ENCODE results near the gene ANTXR1. TPM values are rescaled to one million over a fixed set of nuclear protein-coding genes. Genes with fewer than 3 reads are reported as not detected.

Gene ANTXR1
- total RNA-seq, 1 donor from 2014 or later, result 73.4 TPM

DNA sequence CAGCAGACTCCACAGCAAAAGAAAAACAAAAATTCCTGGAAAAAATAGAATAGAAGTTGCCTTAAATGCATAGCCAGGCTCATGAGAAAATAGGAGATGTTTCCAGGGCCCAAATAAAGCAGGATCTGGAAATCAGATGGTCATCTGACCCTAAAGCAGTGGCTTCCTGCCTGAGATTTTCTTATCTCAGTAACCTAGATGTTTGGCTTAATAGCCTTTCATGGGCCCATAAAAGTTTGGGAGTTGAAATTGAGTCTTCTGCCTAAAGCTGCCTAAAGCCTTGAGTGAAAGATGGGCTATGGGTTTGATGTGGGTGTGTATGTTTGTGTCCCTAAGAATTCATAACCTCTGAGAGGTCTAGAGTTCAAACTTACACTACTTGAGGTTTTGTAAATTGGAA lies 149.1 kb downstream of the ANTXR1 start:
- no peak for TF ChIP-seq CTCF (IDR thresholded peaks at IDR 0.05; ENCODE audit: unreplicated experiment)
- H3K27me3 Mint-ChIP-seq, result no peaks in the 10 kb centered on the region

GRCh38 chr2:69163109-69163508 lies 150.1 kb downstream of the ANTXR1 start:
- no peaks in the 10 kb centered on the region for H3K9me3 Mint-ChIP-seq (ENCODE audit: low read depth)
- no peak overlapping the region for H3K27ac Mint-ChIP-seq
- DNase-seq (ENCODE audit: low spot score, unreplicated experiment), result no peak
- H3K36me3 Mint-ChIP-seq (ENCODE audit: insufficient read depth), result peaks cover 13% of the 10 kb centered on the region
- TF ChIP-seq CTCF (IDR thresholded peaks at IDR 0.05; ENCODE audit: unreplicated experiment), result no peak
- no peak overlapping the region for H3K4me3 Mint-ChIP-seq (ENCODE audit: low read depth)
- no peaks in the 10 kb centered on the region for H3K27me3 Mint-ChIP-seq
- no peaks in the 10 kb centered on the region for H3K4me1 Mint-ChIP-seq (ENCODE audit: low read depth)

More for the DNA sequence above, 149.1 kb downstream of the ANTXR1 start:
- peaks cover 13% of the 10 kb centered on the region for H3K36me3 Mint-ChIP-seq (ENCODE audit: insufficient read depth)
- no peaks in the 10 kb centered on the region for H3K9me3 Mint-ChIP-seq (ENCODE audit: low read depth)
- H3K4me1 Mint-ChIP-seq (ENCODE audit: low read depth), result no peaks in the 10 kb centered on the region
- no peak overlapping the region for H3K4me3 Mint-ChIP-seq (ENCODE audit: low read depth)
- no peak for DNase-seq (ENCODE audit: low spot score, unreplicated experiment)
- no peak overlapping the region for H3K27ac Mint-ChIP-seq

DNA sequence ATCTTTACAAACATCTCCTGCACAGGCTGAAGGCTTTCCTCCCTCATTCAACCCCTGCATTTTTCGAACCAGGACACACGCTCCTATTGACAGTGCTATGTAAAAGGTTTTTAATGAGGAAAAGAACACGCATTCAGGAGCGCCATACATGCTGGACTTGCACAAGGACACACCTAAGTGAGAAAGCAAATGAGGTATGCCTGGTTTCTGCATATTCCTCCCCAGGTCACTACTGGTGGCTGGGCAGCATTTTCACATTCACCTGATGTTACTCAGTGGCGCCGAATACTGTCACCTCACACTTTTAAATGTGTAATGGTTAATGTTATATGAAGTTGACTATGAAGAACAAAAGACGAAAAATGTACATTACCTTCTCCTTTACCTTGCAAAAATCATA lies 150.6 kb downstream of the ANTXR1 start:
- Mint-ChIP-seq H3K4me1 (ENCODE audit: low read depth) (no peaks in the 10 kb centered on the region), H3K27me3 (no peaks in the 10 kb centered on the region), H3K36me3 (ENCODE audit: insufficient read depth) (peaks cover 13% of the 10 kb centered on the region), H3K4me3 (ENCODE audit: low read depth) (no peak overlapping the region), H3K9me3 (ENCODE audit: low read depth) (no peaks in the 10 kb centered on the region), H3K27ac (no peak overlapping the region)
- TF ChIP-seq CTCF (IDR thresholded peaks at IDR 0.05; ENCODE audit: unreplicated experiment), result no peak
- DNase-seq (ENCODE audit: low spot score, unreplicated experiment), result no peak

GRCh38 chr2:69164061-69164778 lies 151.2 kb downstream of the ANTXR1 start:
- Mint-ChIP-seq H3K4me1 (ENCODE audit: low read depth) (no peaks in the 10 kb centered on the region), H3K4me3 (ENCODE audit: low read depth) (no peak overlapping the region), H3K9me3 (ENCODE audit: low read depth) (no peaks in the 10 kb centered on the region), H3K27me3 (no peaks in the 10 kb centered on the region), H3K27ac (no peak overlapping the region), H3K36me3 (ENCODE audit: insufficient read depth) (peaks cover 14% of the 10 kb centered on the region)
- TF ChIP-seq CTCF (IDR thresholded peaks at IDR 0.05; ENCODE audit: unreplicated experiment), result no peak
- DNase-seq (ENCODE audit: low spot score, unreplicated experiment), result no peak

DNA sequence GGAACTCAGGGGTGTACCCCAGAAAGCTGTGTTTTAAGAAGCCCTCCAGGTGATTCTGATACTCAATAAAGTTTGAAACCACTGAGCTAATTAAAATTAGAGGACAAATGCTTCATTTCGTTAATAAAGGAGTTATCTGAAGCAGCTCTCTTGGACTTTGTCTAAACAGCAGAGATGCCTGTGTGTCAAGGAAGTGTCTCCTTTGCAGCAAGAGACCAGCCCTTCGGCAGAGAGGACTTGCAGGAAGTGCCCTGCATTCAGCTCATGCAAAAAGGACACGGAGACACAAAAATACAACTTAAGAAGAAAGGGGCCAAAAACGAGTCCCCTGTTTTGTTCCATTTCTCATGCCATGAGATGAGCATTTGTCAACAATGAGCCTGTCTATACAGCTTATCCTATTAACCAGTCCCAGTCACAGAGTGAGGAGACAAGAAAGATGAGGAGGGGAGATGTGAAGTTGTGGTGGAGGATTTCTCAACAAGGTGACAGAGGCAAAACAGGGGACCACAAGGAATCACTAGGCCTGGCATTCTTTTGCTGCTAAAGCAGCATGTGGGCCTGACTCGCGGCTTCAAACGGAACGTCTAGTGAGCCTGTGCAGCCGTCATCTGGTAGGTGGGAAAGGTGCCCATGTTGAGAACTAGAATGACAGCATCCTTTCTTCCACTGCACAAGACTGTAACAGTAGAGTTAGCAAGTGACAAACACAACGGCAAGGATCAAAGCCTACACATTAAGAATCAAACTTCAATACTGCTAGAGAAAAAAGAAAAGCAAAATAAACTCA lies 152.3 kb downstream of the ANTXR1 start:
- H3K36me3 Mint-ChIP-seq (ENCODE audit: insufficient read depth), result peaks cover 13% of the 10 kb centered on the region
- no peak overlapping the region for H3K27ac Mint-ChIP-seq
- no peak for TF ChIP-seq CTCF (IDR thresholded peaks at IDR 0.05; ENCODE audit: unreplicated experiment)
- no peaks in the 10 kb centered on the region for H3K27me3 Mint-ChIP-seq
- no peaks in the 10 kb centered on the region for H3K4me1 Mint-ChIP-seq (ENCODE audit: low read depth)
- H3K9me3 Mint-ChIP-seq (ENCODE audit: low read depth), result no peaks in the 10 kb centered on the region
- DNase-seq (ENCODE audit: low spot score, unreplicated experiment), result no peak
- H3K4me3 Mint-ChIP-seq (ENCODE audit: low read depth), result no peak overlapping the region

Data from progenitor cell of endocrine pancreas (in vitro differentiated cells).